ENCODE data around the gene GIPC3.

The GIPC3 gene

GRCh38 chr19:3605770-3606169 is 20.5 kb downstream of the GIPC3 start:
- TF ChIP-seq TAF1 (IDR thresholded peaks at IDR 0.05; ENCODE audit: borderline replicate concordance, insufficient read depth, low read length) (no peak), REST (IDR thresholded peaks at IDR 0.05; ENCODE audit: insufficient read depth in 1 of 2, low read depth in 2 of 2, low read length in 2 of 2) (no peak), FOXP2 (optimal IDR thresholded peaks at IDR 0.05; ENCODE audit: borderline replicate concordance, extremely low read depth, extremely low read length, insufficient read depth) (no peak), SIN3A (IDR thresholded peaks at IDR 0.05; ENCODE audit: borderline replicate concordance, insufficient read depth, low read length) (no peak), POLR2AphosphoS5 (IDR thresholded peaks at IDR 0.05; ENCODE audit: low read depth, low read length) (no peak)

GRCh38 chr19:3606174-3606689 is 21.0 kb downstream of the GIPC3 start:
- peak; percentile 23 for TF ChIP-seq FOXP2 (optimal IDR thresholded peaks at IDR 0.05; ENCODE audit: borderline replicate concordance, extremely low read depth, extremely low read length, insufficient read depth)
- TF ChIP-seq SIN3A (IDR thresholded peaks at IDR 0.05; ENCODE audit: borderline replicate concordance, insufficient read depth, low read length), result no peak

- no peak for TF ChIP-seq SIN3A (IDR thresholded peaks at IDR 0.05; ENCODE audit: borderline replicate concordance, insufficient read depth, low read length)
- no peak for TF ChIP-seq POLR2AphosphoS5 (IDR thresholded peaks at IDR 0.05; ENCODE audit: low read depth, low read length)
- TF ChIP-seq FOXP2 (optimal IDR thresholded peaks at IDR 0.05; ENCODE audit: borderline replicate concordance, extremely low read depth, extremely low read length, insufficient read depth), result no peak
- no peak for TF ChIP-seq TAF1 (IDR thresholded peaks at IDR 0.05; ENCODE audit: borderline replicate concordance, insufficient read depth, low read length)
- no peak for TF ChIP-seq REST (IDR thresholded peaks at IDR 0.05; ENCODE audit: insufficient read depth in 1 of 2, low read depth in 2 of 2, low read length in 2 of 2)
These were observed 21.5 kb downstream of the GIPC3 start, which contains the start of gene TBXA2R for GRCh38 chr19:3606690-3607289. Gene TBXA2R, minus strand, starts transcription at chr19:3606875. Its CDS starts 6,241 bp downstream, at chr19:3600634.

- TF ChIP-seq POLR2AphosphoS5 (IDR thresholded peaks at IDR 0.05; ENCODE audit: low read depth, low read length), result no peak
- no peak for TF ChIP-seq FOXP2 (optimal IDR thresholded peaks at IDR 0.05; ENCODE audit: borderline replicate concordance, extremely low read depth, extremely low read length, insufficient read depth)
- no peak for TF ChIP-seq SIN3A (IDR thresholded peaks at IDR 0.05; ENCODE audit: borderline replicate concordance, insufficient read depth, low read length)
- TF ChIP-seq TAF1 (IDR thresholded peaks at IDR 0.05; ENCODE audit: borderline replicate concordance, insufficient read depth, low read length), result no peak
- no peak for TF ChIP-seq REST (IDR thresholded peaks at IDR 0.05; ENCODE audit: insufficient read depth in 1 of 2, low read depth in 2 of 2, low read length in 2 of 2)
These were observed 22.2 kb downstream of the GIPC3 start for GRCh38 chr19:3607303-3608078.

- TF ChIP-seq SIN3A (IDR thresholded peaks at IDR 0.05; ENCODE audit: borderline replicate concordance, insufficient read depth, low read length), result no peak
- TF ChIP-seq REST (IDR thresholded peaks at IDR 0.05; ENCODE audit: insufficient read depth in 1 of 2, low read depth in 2 of 2, low read length in 2 of 2), result no peak
- no peak for TF ChIP-seq TAF1 (IDR thresholded peaks at IDR 0.05; ENCODE audit: borderline replicate concordance, insufficient read depth, low read length)
- no peak for TF ChIP-seq POLR2AphosphoS5 (IDR thresholded peaks at IDR 0.05; ENCODE audit: low read depth, low read length)
- TF ChIP-seq FOXP2 (optimal IDR thresholded peaks at IDR 0.05; ENCODE audit: borderline replicate concordance, extremely low read depth, extremely low read length, insufficient read depth), result no peak
These were observed 22.9 kb downstream of the GIPC3 start for GRCh38 chr19:3608079-3608641.

Measured in PFSK-1 (cell line).